ENCODE measurements around the gene GPRC5D.

The GPRC5D gene

GRCh38 chr12:12908711-12909110 is 43.3 kb downstream of the GPRC5D start:
- no peak for DNase-seq (ENCODE audit: low read depth, low spot score)

GRCh38 chr12:12908252-12908651 is 43.7 kb downstream of the GPRC5D start:
- no peak for DNase-seq (ENCODE audit: low read depth, low spot score)

GRCh38 chr12:12907552-12907951 is 44.4 kb downstream of the GPRC5D start:
- DNase-seq (ENCODE audit: low read depth, low spot score) = no peak

- DNase-seq (ENCODE audit: low read depth, low spot score) = no peak
Measured at GRCh38 chr12:12903642-12904609, 48.0 kb downstream of the GPRC5D start.

GRCh38 chr12:12902036-12902435 is 49.9 kb downstream of the GPRC5D start:
- DNase-seq (ENCODE audit: low read depth, low spot score) = no peak

GRCh38 chr12:12901158-12901791 is 50.7 kb downstream of the GPRC5D start:
- DNase-seq (ENCODE audit: low read depth, low spot score) = no peak

- no peak for DNase-seq (ENCODE audit: low read depth, low spot score)
Measured at GRCh38 chr12:12900786-12901157, 51.2 kb downstream of the GPRC5D start.

- DNase-seq (ENCODE audit: low read depth, low spot score) = no peak
Measured at GRCh38 chr12:12899530-12900380, 52.2 kb downstream of the GPRC5D start.

- no peak for DNase-seq (ENCODE audit: low read depth, low spot score)
Measured at GRCh38 chr12:12898911-12899511, 53.0 kb downstream of the GPRC5D start.

GRCh38 chr12:12898136-12898717 is 53.7 kb downstream of the GPRC5D start:
- DNase-seq (ENCODE audit: low read depth, low spot score) = no peak

- DNase-seq (ENCODE audit: low read depth, low spot score) = no peak
Measured at GRCh38 chr12:12897302-12897701, 54.7 kb downstream of the GPRC5D start.

GRCh38 chr12:12896260-12896659 is 55.7 kb downstream of the GPRC5D start:
- no peak for DNase-seq (ENCODE audit: low read depth, low spot score)

GRCh38 chr12:12893438-12893837 is 58.5 kb downstream of the GPRC5D start:
- no peak for DNase-seq (ENCODE audit: low read depth, low spot score)

- no peak for DNase-seq (ENCODE audit: low read depth, low spot score)
Measured at GRCh38 chr12:12892681-12893141, 59.3 kb downstream of the GPRC5D start.

- DNase-seq (ENCODE audit: low read depth, low spot score) = no peak
Measured at GRCh38 chr12:12891881-12892355, 60.1 kb downstream of the GPRC5D start.

GRCh38 chr12:12891080-12891880 is 60.7 kb downstream of the GPRC5D start, which contains the start of gene GPRC5A:
Gene GPRC5A (plus strand): TSS chr12:12891562. CDS start chr12:12908250, 16,688 bp downstream.
- DNase-seq (ENCODE audit: low read depth, low spot score) = no peak

All from activated CD4-positive, CD25-positive, alpha-beta regulatory T cell treated with anti-CD3 and anti-CD28 coated beads, Interleukin-2, amount 50 U/mL, for 16 hours (primary cell).